HL-60 (cell line): ENCODE data around the gene IQCE.

ENCODE experiments used
- DNase-seq, 2 experiments: peaks; one replicate each; pipeline ENCODE4 v3.0.0-alpha.2; 2010 to 2020; ENCODE audit warnings: low read depth in 1 of 2, low spot score in 1 of 2
- H3K27ac ChIP-seq: fragments of 250-450 bp; sonication (Bioruptor Pico); replicated peaks from 2 replicates; pipeline ENCODE4 v1.5.1; 2020; ENCODE audit warnings: mild to moderate bottlenecking, moderate library complexity
- H3K27me3 ChIP-seq: fragments of 250-450 bp; sonication (Bioruptor Pico); 2 replicates; pipeline ENCODE4 v1.5.1; 2021; ENCODE audit warnings: mild to moderate bottlenecking, moderate library complexity; ENCODE audit not compliant: insufficient read depth, poor library complexity, severe bottlenecking
- H3K4me3 ChIP-seq: replicated peaks from 2 replicates; pipeline ENCODE4 v1.5.1; 2011; ENCODE audit warnings: mild to moderate bottlenecking, control low read depth, low read length; ENCODE audit not compliant: insufficient read depth
- GABPA ChIP-seq: IDR thresholded peaks from 2 replicates; pipeline ENCODE4 v1.6.1; 2012; ENCODE audit warnings: low read depth
- POLR2AphosphoS5 ChIP-seq: IDR thresholded peaks from 2 replicates; pipeline ENCODE4 v1.6.1; 2012; ENCODE audit warnings: low read depth
- SPI1 ChIP-seq: IDR thresholded peaks from 2 replicates; pipeline ENCODE4 v1.6.1; 2012; ENCODE audit warnings: low read depth, mild to moderate bottlenecking, borderline replicate concordance
- TF ChIP-seq, protein P1 (sequence below): IDR thresholded peaks from 2 replicates; pipeline ENCODE4 v1.6.1; 2012; ENCODE audit warnings: low read depth; ENCODE audit not compliant: insufficient replicate concordance
- TF ChIP-seq, protein P2 (sequence below): IDR thresholded peaks from one replicate; pipeline ENCODE4 v1.5.1; 2011; ENCODE audit warnings: low read length, control low read depth, inconsistent platforms; ENCODE audit not compliant: insufficient read depth

Gene IQCE

DNA sequence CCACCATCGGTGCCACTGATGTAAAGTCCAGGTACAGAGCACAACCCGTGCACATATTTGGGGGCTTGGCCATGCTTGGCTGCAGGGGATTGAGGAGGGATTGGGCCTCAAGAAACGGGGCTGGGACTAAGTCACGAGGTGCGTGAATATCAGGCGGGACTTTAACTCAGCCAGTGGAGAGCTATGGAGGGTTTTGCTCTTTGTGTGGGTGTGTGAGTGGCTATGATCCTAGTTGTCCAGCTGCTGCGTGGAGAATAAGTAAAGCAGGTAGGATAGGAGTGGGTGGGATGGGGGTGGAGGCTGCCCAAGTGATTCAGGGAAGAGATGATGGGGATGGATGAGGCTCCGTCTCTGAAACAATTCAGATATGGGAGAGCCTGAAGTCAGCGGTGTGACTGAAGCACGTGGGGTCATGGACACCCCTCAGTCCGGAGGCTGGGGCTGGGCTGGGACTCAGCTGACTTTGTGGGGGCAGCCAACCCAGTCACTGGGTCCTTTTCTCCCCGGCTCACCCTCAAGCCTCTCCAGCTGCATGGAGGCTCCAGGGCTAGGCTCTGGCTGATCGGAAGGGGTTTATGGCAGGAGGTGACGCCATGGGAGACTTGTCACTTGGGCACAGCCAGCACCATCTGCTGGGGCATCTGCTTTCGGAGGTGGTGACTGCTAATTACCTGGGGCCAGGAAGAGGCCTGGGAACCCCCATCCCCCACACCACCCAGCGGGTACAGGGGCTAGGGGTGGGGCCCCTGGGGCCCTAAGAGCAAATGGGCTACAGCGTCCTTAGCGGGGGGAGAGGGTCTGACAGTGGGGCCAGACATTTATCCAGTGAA, 40.9 kb upstream of the IQCE start:
- Histone ChIP-seq H3K4me3 (no peak overlapping the region), H3K27ac (no peak overlapping the region), H3K27me3 (no peaks in the 10 kb centered on the region)
- no peak for DNase-seq
- TF ChIP-seq, protein P1, sequence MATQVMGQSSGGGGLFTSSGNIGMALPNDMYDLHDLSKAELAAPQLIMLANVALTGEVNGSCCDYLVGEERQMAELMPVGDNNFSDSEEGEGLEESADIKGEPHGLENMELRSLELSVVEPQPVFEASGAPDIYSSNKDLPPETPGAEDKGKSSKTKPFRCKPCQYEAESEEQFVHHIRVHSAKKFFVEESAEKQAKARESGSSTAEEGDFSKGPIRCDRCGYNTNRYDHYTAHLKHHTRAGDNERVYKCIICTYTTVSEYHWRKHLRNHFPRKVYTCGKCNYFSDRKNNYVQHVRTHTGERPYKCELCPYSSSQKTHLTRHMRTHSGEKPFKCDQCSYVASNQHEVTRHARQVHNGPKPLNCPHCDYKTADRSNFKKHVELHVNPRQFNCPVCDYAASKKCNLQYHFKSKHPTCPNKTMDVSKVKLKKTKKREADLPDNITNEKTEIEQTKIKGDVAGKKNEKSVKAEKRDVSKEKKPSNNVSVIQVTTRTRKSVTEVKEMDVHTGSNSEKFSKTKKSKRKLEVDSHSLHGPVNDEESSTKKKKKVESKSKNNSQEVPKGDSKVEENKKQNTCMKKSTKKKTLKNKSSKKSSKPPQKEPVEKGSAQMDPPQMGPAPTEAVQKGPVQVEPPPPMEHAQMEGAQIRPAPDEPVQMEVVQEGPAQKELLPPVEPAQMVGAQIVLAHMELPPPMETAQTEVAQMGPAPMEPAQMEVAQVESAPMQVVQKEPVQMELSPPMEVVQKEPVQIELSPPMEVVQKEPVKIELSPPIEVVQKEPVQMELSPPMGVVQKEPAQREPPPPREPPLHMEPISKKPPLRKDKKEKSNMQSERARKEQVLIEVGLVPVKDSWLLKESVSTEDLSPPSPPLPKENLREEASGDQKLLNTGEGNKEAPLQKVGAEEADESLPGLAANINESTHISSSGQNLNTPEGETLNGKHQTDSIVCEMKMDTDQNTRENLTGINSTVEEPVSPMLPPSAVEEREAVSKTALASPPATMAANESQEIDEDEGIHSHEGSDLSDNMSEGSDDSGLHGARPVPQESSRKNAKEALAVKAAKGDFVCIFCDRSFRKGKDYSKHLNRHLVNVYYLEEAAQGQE = no peak

DNA sequence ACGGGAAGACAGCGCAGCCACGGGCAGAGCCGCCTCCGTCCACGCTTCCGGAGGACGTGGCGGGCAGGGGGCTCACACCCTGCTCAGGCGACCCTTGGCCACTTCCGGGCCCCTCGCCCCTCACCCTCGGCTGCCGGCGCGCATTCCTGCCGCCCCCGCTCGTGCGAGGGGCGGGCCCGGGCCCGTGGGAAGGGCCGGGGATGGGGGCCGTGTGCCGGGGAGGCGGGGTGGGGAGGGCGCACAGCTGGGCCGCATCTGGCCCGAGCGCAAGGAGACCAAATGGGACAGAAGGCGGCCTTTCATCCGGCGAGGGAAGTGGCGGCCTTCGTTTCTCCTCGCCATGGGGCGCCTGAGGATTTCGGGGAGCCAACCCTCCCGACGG, 40.1 kb upstream of the IQCE start:
- Histone ChIP-seq H3K27me3 (no peaks in the 10 kb centered on the region), H3K4me3 (peak overlapping the region; percentile 46; the same call in 1 of the 2 replicates), H3K27ac (peak overlapping the region; percentile 63)
- TF ChIP-seq SPI1 = no peak
- no peak for TF ChIP-seq GABPA
- no peak for TF ChIP-seq POLR2AphosphoS5
- TF ChIP-seq, protein P1 = no peak
- TF ChIP-seq, protein P2, sequence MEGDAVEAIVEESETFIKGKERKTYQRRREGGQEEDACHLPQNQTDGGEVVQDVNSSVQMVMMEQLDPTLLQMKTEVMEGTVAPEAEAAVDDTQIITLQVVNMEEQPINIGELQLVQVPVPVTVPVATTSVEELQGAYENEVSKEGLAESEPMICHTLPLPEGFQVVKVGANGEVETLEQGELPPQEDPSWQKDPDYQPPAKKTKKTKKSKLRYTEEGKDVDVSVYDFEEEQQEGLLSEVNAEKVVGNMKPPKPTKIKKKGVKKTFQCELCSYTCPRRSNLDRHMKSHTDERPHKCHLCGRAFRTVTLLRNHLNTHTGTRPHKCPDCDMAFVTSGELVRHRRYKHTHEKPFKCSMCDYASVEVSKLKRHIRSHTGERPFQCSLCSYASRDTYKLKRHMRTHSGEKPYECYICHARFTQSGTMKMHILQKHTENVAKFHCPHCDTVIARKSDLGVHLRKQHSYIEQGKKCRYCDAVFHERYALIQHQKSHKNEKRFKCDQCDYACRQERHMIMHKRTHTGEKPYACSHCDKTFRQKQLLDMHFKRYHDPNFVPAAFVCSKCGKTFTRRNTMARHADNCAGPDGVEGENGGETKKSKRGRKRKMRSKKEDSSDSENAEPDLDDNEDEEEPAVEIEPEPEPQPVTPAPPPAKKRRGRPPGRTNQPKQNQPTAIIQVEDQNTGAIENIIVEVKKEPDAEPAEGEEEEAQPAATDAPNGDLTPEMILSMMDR = no peak
- DNase-seq = no peak

DNA sequence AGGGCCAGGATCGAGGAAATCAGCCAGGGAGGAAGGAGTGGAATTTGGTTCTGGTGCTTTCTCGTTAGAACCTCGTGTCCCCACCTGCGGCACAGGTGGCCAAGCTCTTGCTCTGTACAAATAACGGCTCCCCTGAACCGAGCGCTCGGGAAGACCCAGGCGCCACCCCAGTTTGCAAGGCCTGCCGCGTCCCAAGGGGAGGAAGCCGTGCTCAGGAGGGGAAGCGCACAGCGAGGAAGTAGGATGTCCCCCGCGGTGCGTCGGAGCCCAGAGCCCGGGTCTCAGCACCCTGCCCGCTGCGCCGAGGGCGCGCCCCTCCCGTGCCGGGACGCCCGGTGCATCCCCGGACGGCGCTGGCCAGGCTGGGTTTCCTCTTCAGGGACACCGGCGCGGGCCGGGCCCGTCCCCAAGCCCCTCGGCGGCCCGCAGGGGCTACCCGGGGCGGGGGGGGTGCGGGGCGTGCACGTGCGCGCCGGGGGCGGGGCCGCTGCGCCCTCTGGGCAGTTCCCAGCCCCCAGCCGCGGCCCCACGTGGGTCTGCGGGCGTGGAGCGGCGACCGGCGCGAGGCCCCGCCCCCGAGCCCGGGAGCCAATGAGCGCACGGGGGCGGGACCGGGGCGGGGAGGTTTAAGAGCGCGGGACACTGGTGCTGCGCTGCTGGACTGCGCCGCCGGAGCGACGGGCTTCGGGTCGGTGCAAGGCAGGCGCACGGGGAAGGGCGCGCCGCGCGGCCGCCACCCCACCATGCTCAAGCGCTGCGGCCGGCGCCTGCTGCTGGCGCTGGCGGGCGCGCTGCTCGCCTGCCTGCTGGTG, 39.5 kb upstream of the IQCE start, which contains the start of gene LFNG:
TSS of gene LFNG (plus strand) at position 656 of the 812 bp plus-strand sequence. CDS start at position 744, 88 bp downstream.
- TF ChIP-seq POLR2AphosphoS5 (peak; percentile 78), SPI1 (peak; percentile 86), GABPA (peak; percentile 71)
- TF ChIP-seq, protein P2 = no peak
- TF ChIP-seq, protein P1 = peak; percentile 44
- peak; percentile 81 to 89 for DNase-seq
- peak within 1 kb of the TSS; percentile 71 for H3K4me3 ChIP-seq
- H3K27ac ChIP-seq = peak within 1 kb of the TSS; percentile 63
- no peaks in the 10 kb centered on the region for H3K27me3 ChIP-seq
